NCI-H187 (cell line): Measurements from ENCODE around the gene MEIOSIN.
A peak's percentile ranks its signal among the peaks of the same experiment; 100 is the strongest.
"Not testable (repeated sequence)": the region's sequence is repeated elsewhere in the genome, so short reads cannot be mapped to it uniquely, and the experiment has no call there.

Experiments
- DNase-seq, 2 experiments: peaks; one replicate each; lab custom pipeline; 2025; lab: John Stamatoyannopoulos, UW

The MEIOSIN gene

DNA sequence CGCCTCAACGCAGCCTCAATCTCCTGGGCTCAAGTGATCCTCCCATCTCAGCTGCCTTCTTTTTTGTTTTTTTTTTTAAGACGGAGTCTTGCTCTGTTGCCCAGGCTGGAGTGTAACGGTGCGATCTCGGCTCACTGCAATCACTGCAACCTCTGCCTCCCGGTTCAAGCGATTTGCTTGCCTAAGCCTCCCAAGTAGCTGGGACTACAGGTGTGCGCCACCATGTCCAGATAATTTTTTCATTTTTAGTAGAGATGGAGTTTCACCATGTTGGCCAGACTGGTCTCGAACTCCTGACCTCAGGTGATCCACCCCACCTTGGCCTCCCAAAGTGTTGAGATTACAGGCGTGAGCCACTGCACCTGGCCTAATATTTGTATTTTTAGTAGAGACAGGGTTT lies 13.2 kb upstream of the MEIOSIN start:
- DNase-seq = not testable (repeated sequence)

- not testable (repeated sequence) for DNase-seq
These were observed 4.6 kb upstream of the MEIOSIN start for GRCh38 chr19:45728683-45729082.

DNA sequence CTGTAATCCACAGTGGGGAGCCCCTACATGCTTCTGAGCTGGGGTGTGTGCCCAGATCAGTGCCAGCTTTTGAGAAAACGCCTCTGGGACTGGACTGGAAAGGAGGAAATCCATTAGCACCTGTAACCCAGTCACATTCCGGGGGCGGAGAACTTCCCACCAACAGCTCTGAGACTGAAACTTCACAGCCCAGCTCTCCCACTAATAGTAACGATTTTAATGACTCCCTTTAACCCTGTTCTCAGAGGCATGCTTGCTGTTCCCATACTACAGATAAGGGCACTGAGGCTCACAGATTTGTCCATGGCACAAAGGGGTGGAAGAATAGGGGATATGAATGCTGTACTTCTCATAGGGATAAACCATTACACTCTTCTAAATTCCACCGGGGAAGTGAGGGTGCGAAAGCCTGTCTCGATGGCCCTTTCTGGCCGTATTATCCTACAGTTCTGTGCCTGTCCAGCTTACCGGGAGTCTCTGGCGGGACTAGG lies 3.4 kb upstream of the MEIOSIN start:
- no peak for DNase-seq

- peak; percentile 87 to 98 for DNase-seq
These were observed 2.6 kb upstream of the MEIOSIN start, which contains the start of gene FBXO46 for GRCh38 chr19:45730368-45731288. TSS of gene FBXO46 (minus strand) at chr19:45730896. CDS start at chr19:45713495, 17,401 bp downstream.

GRCh38 chr19:45739498-45740439 lies 6.5 kb downstream of the MEIOSIN start:
- no peak for DNase-seq

DNA sequence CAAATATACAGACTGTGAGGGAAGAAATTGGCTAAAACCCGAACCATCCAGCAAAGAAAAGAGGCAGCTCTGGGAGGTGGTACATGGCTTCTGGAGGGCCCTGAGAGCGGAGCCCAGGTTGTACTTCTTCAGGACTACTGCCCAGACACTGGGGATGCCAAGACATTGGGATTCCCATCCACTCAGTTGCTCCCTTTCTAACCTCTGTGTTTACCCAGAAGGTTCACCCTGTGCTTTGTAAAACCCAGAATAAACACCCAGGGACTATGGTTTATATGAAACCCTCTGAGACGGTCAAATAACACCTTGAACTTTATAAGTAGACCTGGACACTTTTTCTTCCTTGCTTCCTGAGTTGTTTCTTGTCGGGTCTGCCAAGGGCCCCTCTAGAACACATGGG lies 9.7 kb downstream of the MEIOSIN start:
- DNase-seq = no peak

GRCh38 chr19:45745606-45746005 lies 12.4 kb downstream of the MEIOSIN start:
- DNase-seq = no peak

- no peak for DNase-seq
These were observed 13.6 kb downstream of the MEIOSIN start for GRCh38 chr19:45746866-45747265.

DNA sequence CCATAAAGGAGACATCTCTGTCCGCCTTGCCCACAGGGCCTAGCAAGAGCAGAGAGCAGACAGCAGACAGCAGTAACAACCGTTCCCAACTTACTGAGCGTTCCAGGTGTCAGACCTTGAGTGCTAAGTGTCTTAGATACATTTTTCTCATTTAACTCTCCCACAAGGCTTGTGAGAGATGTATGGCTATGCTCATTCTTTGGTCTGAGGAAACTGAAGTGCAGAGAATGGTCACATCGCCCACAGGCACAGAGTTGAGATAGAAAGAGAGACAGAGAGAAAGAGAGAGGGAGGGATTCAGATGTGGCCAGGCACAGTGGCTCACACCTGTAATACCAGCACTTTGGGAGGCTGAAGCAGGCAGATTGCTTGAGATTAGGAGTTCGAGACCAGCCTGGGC lies 14.3 kb downstream of the MEIOSIN start:
- DNase-seq = no peak

DNA sequence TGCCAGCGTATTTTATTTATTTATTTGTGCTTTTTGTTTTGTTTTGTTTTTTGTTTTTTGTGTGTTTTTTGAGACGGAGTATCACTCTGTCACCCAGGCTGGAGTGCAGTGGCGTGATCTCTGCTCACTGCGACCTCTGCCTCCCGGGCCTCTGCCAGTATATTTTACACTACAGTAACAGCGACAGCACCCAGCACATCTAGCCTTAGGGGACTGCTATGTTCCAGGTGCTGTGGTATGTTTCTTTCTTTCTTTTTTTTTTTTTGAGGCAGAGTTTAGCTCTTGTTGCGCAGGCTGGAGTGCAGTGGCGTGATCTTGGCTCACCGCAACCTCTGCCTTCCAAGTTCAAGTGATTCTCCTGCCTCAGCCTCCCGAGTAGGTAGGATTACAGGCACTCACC lies 18.2 kb downstream of the MEIOSIN start:
- DNase-seq = not testable (repeated sequence)

DNA sequence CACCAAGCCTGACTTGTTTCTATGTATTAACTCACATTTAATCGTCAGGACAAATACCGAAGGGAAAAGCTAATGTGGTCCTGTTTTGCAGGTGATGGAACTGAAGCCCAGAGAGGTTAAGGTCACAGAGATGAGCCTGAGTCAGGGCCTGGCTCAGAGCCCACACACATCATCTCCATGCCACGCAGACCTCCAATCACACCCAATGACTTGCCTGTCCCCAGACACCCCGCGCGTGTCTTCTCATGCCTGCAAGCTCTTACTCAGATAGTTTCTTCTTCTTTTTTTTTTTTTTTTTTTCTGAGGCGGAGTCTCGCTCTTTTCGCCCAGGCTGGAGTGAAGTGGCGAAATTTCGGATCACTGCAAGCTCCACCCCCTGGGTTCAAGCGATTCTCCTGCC lies 19.4 kb downstream of the MEIOSIN start:
- DNase-seq = no peak

- DNase-seq = no peak
These were observed 20.3 kb downstream of the MEIOSIN start for GRCh38 chr19:45753548-45753947.

DNA sequence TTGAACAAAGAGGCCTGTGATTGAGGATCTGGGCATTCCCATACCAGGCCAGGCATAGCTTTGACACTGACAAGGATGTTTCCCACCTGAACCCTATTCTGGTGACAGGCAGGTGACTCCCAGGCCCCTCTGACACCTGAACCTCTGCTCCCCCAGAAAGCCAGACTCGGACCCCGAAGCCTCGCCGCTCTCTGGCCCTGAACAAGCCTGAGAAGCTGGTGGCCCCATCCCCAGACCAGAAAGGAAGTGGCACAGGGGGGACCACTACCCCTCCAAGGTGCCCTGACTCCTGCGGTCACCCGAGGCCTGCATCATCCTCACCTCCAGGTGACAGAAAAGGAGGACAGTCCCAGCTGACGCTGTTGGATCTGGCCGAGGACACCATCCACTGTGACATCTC lies 21.1 kb downstream of the MEIOSIN start:
- no peak for DNase-seq

GRCh38 chr19:45757695-45758094 lies 24.5 kb downstream of the MEIOSIN start:
- no peak for DNase-seq

DNA sequence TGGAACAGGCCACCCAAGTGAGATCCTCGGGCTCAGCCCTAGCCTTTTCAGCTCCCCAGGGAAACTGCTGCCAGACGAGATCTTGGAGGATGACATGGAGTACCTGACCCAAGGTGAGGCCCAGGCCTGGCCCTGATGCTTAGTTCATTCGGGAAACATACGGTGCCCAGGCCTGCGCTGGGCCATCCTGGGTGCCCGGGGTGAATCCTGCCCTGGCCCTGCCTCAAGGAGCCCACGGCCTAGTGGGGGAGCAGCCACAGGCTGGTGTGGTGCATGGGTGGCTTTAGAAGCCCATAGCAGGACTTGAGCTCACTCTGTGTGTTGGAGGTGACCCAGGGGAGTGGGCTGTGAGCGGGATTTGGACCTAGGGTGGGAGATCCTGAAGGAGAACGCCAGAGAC lies 25.7 kb downstream of the MEIOSIN start:
- no peak for DNase-seq

GRCh38 chr19:45761714-45762113 lies 28.5 kb downstream of the MEIOSIN start:
- DNase-seq = no peak

- no peak for DNase-seq
These were observed 29.8 kb downstream of the MEIOSIN start for GRCh38 chr19:45762870-45763631.

DNA sequence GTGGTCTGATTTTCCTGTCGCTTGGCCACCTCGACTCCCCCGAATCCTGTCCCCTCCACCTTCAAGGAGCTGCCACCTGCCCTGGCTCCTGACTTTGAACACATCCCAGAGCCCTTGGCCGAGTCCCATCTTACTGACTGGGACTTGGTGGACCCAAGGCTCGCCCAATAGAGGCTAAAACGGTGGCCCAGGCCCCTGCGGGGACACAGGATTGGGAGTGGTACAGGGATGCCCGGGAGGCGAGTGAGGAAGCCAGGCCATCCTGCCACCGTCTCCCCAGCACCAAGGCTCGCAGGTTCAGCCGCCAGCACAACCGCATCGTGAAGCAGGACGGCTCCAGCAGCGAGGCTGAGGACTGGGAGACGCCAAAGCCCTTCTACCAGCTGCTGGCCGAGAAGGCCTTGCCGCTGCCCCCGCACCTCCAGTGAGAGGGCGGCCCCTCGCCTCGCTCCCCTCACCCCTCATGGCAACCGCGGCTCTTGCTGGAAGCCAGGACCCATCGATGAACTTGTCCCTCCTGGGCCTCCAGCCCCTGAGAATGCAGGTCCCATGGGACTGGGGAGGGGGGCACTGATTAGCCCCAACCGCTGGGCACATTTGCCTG lies 30.6 kb downstream of the MEIOSIN start:
- no peak for DNase-seq

GRCh38 chr19:45764475-45764874 lies 31.2 kb downstream of the MEIOSIN start:
- no peak for DNase-seq

- no peak for DNase-seq
These were observed 31.9 kb downstream of the MEIOSIN start for GRCh38 chr19:45764945-45765701.
